ENCODE measurements around the gene RBM39.

DNA sequence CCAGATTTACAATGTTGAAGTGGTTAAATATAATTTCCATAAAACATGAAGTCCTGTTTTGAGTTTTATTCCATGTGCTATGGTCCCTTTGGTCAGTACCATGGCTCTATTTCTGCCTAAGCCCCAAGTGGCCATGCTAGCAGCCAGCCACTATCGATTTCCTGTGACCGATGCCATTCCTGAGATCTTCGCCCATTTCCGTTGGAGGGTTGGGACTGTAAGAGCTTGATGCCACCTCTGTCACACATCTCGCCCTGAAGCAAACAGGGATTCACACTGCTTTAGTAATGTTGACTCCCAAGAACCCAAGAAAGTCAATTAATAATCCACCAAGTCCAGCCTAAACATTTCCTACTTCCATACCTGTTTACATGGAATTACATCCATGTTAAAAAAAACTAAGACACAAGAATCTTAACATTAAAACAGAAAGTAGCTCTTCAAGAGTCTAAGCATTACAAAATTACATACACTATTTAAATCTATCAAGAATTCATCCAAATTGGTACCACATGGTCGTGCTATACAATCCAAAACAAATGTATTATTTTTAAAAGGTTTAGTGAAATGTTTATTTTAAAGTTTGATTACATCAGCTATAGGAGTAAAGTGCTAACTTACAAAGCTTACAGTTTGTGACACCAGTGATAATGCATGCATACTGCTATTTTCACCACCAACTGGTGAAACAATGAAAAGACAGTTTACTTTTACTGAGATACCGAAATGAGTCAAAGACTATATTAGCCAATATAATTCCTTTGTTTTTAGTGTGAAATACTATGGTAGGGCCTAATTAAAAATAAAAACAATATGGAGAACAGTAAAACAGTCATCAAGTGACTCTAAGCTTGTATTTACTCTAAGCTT lies 2.5 kb downstream of the RBM39 start:
- TF ChIP-seq EZH2 (IDR thresholded peaks at IDR 0.05; ENCODE audit: low read depth, low read length, severe bottlenecking), result no peak
- TF ChIP-seq, protein P1, sequence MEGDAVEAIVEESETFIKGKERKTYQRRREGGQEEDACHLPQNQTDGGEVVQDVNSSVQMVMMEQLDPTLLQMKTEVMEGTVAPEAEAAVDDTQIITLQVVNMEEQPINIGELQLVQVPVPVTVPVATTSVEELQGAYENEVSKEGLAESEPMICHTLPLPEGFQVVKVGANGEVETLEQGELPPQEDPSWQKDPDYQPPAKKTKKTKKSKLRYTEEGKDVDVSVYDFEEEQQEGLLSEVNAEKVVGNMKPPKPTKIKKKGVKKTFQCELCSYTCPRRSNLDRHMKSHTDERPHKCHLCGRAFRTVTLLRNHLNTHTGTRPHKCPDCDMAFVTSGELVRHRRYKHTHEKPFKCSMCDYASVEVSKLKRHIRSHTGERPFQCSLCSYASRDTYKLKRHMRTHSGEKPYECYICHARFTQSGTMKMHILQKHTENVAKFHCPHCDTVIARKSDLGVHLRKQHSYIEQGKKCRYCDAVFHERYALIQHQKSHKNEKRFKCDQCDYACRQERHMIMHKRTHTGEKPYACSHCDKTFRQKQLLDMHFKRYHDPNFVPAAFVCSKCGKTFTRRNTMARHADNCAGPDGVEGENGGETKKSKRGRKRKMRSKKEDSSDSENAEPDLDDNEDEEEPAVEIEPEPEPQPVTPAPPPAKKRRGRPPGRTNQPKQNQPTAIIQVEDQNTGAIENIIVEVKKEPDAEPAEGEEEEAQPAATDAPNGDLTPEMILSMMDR (IDR thresholded peaks at IDR 0.05; ENCODE audit: control extremely low read depth in 1 of 3, insufficient read depth in 1 of 3, low read depth in 1 of 3, low read length in 3 of 3), result no peak
- TF ChIP-seq, protein P2, sequence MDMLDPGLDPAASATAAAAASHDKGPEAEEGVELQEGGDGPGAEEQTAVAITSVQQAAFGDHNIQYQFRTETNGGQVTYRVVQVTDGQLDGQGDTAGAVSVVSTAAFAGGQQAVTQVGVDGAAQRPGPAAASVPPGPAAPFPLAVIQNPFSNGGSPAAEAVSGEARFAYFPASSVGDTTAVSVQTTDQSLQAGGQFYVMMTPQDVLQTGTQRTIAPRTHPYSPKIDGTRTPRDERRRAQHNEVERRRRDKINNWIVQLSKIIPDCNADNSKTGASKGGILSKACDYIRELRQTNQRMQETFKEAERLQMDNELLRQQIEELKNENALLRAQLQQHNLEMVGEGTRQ (IDR thresholded peaks at IDR 0.05; ENCODE audit: low read length), result no peak
